ENCODE results near the gene ZNF138. TPM values are rescaled to one million over a fixed set of nuclear protein-coding genes. Genes with fewer than 3 reads are reported as not detected.

The ZNF138 gene
- total and polyA plus RNA-seq, 10 of the 15 experiments (the other 5 are each of a cell fraction or from before 2014, with no cell fraction given), result 5.9 to 14.9 (median 12.4) TPM

DNA sequence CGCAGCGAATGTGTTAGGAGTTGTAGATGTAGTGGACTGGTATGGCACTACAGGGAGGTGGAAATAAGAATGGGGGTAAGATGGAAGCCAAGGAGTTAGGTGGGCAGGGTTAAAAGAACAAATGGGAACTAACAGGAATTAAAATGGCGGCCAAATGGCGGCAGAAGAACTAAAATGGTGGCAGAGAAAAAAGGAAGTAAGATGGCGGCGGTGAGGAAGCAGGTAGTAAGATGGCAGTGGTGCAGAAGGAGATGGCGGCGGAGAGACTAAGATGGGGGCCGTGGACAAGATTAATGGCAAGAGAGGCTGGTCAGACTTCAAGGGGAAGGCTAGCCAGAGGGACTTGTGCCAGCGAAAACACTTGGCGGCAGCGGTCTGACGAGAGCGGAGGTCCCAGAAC lies 44.5 kb downstream of the ZNF138 start:
- Histone ChIP-seq H3K9ac (ENCODE audit: control insufficient read depth, insufficient read depth, low read length) (no peak overlapping the region), H3K27ac (ENCODE audit: control insufficient read depth, insufficient read depth) (no peak overlapping the region), H3K9me3 (replicated peaks; ENCODE audit: control insufficient read depth, insufficient read depth, low read length) (no peaks in the 10 kb centered on the region; the same call in 2 of the 3 replicates), H2AFZ (ENCODE audit: control insufficient read depth, low read depth, low read length) (no peak overlapping the region), H3K4me1 (ENCODE audit: control insufficient read depth, insufficient read depth, low read length) (no peaks in the 10 kb centered on the region), H3K4me3 (no peak overlapping the region), H3K36me3 (ENCODE audit: control insufficient read depth in 2 of 2, insufficient read depth in 2 of 2, low read length in 1 of 2) (no peaks in the 10 kb centered on the region), H3K79me2 (ENCODE audit: control insufficient read depth, insufficient read depth, low read length) (no peaks in the 10 kb centered on the region), H3K4me2 (ENCODE audit: control insufficient read depth, insufficient read depth) (no peak overlapping the region), H3K27me3 (replicated peaks in 1 of 2; ENCODE audit: control insufficient read depth in 2 of 2, insufficient read depth in 2 of 2, low read length in 1 of 2) (no peaks in the 10 kb centered on the region), H4K20me1 (ENCODE audit: control insufficient read depth, insufficient read depth) (no peaks in the 10 kb centered on the region)
- in situ Hi-C loops (cut with MboI), result no loop called here
- TF ChIP-seq, protein P1, sequence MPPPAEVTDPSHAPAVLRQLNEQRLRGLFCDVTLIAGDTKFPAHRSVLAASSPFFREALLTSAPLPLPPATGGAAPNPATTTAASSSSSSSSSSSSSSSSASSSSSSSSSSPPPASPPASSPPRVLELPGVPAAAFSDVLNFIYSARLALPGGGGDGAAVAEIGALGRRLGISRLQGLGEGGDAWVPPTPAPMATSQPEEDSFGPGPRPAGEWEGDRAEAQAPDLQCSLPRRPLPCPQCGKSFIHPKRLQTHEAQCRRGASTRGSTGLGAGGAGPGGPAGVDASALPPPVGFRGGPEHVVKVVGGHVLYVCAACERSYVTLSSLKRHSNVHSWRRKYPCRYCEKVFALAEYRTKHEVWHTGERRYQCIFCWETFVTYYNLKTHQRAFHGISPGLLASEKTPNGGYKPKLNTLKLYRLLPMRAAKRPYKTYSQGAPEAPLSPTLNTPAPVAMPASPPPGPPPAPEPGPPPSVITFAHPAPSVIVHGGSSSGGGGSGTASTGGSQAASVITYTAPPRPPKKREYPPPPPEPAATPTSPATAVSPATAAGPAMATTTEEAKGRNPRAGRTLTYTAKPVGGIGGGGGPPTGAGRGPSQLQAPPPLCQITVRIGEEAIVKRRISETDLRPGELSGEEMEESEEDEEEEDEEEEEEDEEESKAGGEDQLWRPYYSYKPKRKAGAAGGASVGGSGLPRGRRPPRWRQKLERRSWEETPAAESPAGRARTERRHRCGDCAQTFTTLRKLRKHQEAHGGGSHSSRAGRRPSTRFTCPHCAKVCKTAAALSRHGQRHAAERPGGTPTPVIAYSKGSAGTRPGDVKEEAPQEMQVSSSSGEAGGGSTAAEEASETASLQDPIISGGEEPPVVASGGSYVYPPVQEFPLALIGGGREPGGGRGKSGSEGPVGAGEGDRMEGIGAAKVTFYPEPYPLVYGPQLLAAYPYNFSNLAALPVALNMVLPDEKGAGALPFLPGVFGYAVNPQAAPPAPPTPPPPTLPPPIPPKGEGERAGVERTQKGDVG (CRISPR knock-in tag; IDR thresholded peaks at IDR 0.05), result no peak
- no peak for TF ChIP-seq SP1 (IDR thresholded peaks at IDR 0.05; ENCODE audit: low read depth, low read length)
- no peak for ATAC-seq
- no peak for DNase-seq (ENCODE audit: low read depth, low spot score)
- ChIA-PET SMC1A (ENCODE audit: uncharacterized antibody, unreplicated experiment) (no interaction called here), CTCF (no interaction called here), POLR2A (no interaction called here), RAD21 (ENCODE audit: unreplicated experiment) (no interaction called here)
- intact Hi-C loops (cut with micrococcal nuclease; ENCODE audit: unreplicated experiment), result no loop called here
- 86% methylated on average over 14 of the region's 14 CpGs for WGBS (ENCODE audit: insufficient coverage, insufficient replicate concordance, low lambda C conversion rate, missing lambda C conversion rate)
- no TSS peak for BruUV-seq (replicated peaks)
- no peak for FAIRE-seq

DNA sequence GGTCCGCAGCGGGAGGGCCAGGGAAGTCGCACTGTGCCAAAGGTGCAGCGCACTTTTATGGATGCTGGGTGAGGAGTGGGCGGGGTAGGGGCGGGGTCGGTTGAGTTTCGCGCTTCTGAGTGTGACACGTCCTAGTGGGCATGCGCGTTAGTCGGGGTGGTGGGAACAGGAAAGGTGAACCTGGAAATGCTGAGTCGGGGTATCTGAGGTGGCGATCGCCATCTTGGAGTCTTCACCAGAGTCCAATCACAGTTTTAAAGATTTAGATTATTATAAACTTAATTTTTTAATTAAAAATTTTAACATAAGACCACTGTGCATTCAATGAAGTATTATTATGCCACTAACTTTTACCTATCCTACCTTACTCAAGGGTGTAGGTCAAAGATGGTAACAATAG lies 45.7 kb downstream of the ZNF138 start:
- FAIRE-seq (no peak), DNase-seq (ENCODE audit: low read depth, low spot score) (no peak), ATAC-seq (no peak)
- no peaks in the 10 kb centered on the region; the same call in 2 of the 3 replicates for H3K9me3 ChIP-seq (replicated peaks; ENCODE audit: control insufficient read depth, insufficient read depth, low read length)
- no peaks in the 10 kb centered on the region for H3K27me3 ChIP-seq (replicated peaks in 1 of 2; ENCODE audit: control insufficient read depth in 2 of 2, insufficient read depth in 2 of 2, low read length in 1 of 2)
- H3K27ac ChIP-seq (ENCODE audit: control insufficient read depth, insufficient read depth), result no peak overlapping the region
- no peak overlapping the region for H3K9ac ChIP-seq (ENCODE audit: control insufficient read depth, insufficient read depth, low read length)
- ChIA-PET CTCF (no interaction called here), POLR2A (no interaction called here), RAD21 (ENCODE audit: unreplicated experiment) (no interaction called here), SMC1A (ENCODE audit: uncharacterized antibody, unreplicated experiment) (no interaction called here)
- WGBS (ENCODE audit: insufficient coverage, insufficient replicate concordance, low lambda C conversion rate, missing lambda C conversion rate), result 89% methylated on average over 3 of the region's 16 CpGs
- no TSS peak for BruUV-seq (replicated peaks)
- no peak overlapping the region for H3K4me3 ChIP-seq
- no peak overlapping the region for H3K4me2 ChIP-seq (ENCODE audit: control insufficient read depth, insufficient read depth)
- in situ Hi-C loops (cut with MboI), result no loop called here
- H3K36me3 ChIP-seq (ENCODE audit: control insufficient read depth in 2 of 2, insufficient read depth in 2 of 2, low read length in 1 of 2), result no peaks in the 10 kb centered on the region
- no peaks in the 10 kb centered on the region for H4K20me1 ChIP-seq (ENCODE audit: control insufficient read depth, insufficient read depth)
- no peaks in the 10 kb centered on the region for H3K4me1 ChIP-seq (ENCODE audit: control insufficient read depth, insufficient read depth, low read length)
- intact Hi-C loops (cut with micrococcal nuclease; ENCODE audit: unreplicated experiment), result no loop called here
- no peaks in the 10 kb centered on the region for H3K79me2 ChIP-seq (ENCODE audit: control insufficient read depth, insufficient read depth, low read length)
- H2AFZ ChIP-seq (ENCODE audit: control insufficient read depth, low read depth, low read length), result no peak overlapping the region
- TF ChIP-seq, protein P2, sequence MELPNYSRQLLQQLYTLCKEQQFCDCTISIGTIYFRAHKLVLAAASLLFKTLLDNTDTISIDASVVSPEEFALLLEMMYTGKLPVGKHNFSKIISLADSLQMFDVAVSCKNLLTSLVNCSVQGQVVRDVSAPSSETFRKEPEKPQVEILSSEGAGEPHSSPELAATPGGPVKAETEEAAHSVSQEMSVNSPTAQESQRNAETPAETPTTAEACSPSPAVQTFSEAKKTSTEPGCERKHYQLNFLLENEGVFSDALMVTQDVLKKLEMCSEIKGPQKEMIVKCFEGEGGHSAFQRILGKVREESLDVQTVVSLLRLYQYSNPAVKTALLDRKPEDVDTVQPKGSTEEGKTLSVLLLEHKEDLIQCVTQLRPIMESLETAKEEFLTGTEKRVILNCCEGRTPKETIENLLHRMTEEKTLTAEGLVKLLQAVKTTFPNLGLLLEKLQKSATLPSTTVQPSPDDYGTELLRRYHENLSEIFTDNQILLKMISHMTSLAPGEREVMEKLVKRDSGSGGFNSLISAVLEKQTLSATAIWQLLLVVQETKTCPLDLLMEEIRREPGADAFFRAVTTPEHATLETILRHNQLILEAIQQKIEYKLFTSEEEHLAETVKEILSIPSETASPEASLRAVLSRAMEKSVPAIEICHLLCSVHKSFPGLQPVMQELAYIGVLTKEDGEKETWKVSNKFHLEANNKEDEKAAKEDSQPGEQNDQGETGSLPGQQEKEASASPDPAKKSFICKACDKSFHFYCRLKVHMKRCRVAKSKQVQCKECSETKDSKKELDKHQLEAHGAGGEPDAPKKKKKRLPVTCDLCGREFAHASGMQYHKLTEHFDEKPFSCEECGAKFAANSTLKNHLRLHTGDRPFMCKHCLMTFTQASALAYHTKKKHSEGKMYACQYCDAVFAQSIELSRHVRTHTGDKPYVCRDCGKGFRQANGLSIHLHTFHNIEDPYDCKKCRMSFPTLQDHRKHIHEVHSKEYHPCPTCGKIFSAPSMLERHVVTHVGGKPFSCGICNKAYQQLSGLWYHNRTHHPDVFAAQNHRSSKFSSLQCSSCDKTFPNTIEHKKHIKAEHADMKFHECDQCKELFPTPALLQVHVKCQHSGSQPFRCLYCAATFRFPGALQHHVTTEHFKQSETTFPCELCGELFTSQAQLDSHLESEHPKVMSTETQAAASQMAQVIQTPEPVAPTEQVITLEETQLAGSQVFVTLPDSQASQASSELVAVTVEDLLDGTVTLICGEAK (IDR thresholded peaks at IDR 0.05; ENCODE audit: borderline replicate concordance), result no peak
- TF ChIP-seq CREM (IDR thresholded peaks at IDR 0.05; ENCODE audit: low read depth) (no peak), TARDBP (IDR thresholded peaks at IDR 0.05; ENCODE audit: borderline replicate concordance) (no peak), POU2F2 (IDR thresholded peaks at IDR 0.05; ENCODE audit: borderline replicate concordance, low read depth, low read length) (no peak), FOXM1 (IDR thresholded peaks at IDR 0.05; ENCODE audit: low read depth, low read length) (no peak), RELA (IDR thresholded peaks at IDR 0.05; ENCODE audit: borderline replicate concordance, partially characterized antibody) (no peak)
- TF ChIP-seq, protein P3, sequence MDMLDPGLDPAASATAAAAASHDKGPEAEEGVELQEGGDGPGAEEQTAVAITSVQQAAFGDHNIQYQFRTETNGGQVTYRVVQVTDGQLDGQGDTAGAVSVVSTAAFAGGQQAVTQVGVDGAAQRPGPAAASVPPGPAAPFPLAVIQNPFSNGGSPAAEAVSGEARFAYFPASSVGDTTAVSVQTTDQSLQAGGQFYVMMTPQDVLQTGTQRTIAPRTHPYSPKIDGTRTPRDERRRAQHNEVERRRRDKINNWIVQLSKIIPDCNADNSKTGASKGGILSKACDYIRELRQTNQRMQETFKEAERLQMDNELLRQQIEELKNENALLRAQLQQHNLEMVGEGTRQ (IDR thresholded peaks at IDR 0.05; ENCODE audit: borderline replicate concordance, low read depth, low read length), result no peak
